ENCODE results near the gene AGPAT4.

DNA sequence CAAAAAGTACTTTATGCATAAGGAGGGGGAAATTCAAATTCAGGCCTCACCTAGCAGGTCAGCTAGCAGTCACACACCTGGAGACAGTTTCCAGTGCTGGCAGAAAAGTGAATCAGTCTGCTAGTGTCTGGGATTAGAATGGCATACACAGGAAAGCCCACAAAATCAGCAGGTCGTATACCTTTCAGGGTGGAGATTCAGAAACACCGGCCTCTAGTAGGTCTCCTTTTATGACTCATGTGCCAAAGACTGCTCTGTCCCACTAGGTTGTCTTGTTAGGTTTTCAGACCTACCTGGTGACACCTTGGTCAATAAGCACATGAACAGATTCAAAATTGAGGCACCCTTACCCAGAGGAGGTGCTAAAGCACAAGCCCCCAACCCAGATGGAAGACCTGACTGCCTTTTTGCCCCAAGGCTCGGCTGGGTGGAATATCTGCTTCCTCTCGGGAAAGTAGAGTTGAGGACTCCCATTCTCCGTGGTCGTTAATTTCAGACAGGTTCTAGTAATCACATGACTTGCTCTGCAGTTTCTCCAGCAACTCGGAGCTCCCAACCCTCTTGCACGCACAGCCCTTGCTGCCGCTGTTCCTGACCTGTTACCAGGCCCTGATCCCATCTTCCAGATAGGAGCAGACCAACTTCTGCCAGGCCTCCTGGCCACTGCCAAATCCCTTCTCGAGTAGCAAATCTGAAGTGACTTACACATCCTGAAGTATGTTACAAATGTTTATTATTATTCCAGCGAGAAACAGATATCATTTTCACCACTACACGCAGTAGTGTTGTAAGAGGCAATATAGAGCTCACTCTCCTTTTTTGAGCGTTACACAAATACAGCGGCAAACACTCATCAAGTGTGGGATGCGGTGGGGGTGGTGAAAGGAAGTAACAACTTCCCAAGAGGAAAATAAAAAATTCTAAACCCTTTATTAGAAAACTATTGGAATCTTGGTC, 46.6 kb downstream of the AGPAT4 start:
- TF ChIP-seq, protein P1, sequence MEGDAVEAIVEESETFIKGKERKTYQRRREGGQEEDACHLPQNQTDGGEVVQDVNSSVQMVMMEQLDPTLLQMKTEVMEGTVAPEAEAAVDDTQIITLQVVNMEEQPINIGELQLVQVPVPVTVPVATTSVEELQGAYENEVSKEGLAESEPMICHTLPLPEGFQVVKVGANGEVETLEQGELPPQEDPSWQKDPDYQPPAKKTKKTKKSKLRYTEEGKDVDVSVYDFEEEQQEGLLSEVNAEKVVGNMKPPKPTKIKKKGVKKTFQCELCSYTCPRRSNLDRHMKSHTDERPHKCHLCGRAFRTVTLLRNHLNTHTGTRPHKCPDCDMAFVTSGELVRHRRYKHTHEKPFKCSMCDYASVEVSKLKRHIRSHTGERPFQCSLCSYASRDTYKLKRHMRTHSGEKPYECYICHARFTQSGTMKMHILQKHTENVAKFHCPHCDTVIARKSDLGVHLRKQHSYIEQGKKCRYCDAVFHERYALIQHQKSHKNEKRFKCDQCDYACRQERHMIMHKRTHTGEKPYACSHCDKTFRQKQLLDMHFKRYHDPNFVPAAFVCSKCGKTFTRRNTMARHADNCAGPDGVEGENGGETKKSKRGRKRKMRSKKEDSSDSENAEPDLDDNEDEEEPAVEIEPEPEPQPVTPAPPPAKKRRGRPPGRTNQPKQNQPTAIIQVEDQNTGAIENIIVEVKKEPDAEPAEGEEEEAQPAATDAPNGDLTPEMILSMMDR (IDR thresholded peaks at IDR 0.05), result no peak
- TF ChIP-seq POLR2A (IDR thresholded peaks at IDR 0.05), result no peak
